HG03097 (cell line): ENCODE measurements around the gene NCKAP5.

ENCODE experiments used
- ATAC-seq: cut with Tn5 transposase; IDR thresholded peaks from one replicate; pipeline ENCODE4 v1.9.1; 2021; ENCODE audit not compliant: unreplicated experiment, low FRiP score

The NCKAP5 gene

DNA sequence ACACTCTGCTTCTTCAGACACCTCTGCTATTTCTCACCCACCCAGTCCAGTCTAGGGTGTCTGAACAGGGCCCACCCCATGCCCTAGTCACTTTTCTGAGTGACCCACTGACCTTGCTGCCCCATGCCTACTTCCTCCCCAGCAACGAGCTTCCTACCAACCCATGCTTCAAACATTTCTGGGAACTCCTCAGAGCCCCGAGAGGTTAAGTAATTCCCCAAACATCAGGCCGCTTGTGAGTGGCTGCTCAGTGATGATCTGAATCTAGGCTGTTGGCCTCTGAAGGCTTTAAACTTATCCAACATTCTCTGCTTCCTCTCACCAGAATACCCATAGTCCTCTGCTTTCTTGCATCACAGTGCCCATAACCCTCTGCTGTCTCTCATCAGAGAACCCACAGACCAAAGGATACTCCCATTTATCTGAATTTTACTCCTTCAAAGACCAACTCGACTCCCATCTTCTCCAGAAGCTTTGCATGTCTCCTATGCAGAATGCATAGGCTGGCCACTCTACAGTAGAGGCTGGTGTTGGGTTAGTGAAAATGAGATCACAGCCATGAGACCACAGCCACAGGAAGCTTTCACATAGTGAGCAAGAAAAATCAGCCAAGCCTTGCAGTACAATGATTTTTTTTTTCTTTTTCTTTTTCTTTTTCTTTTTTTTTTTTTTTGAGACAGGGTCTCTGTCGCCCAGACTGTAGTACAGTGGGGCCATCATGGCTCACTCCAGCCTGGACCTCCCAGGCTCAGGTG, 588.7 kb downstream of the NCKAP5 start:
- no peak for ATAC-seq

DNA sequence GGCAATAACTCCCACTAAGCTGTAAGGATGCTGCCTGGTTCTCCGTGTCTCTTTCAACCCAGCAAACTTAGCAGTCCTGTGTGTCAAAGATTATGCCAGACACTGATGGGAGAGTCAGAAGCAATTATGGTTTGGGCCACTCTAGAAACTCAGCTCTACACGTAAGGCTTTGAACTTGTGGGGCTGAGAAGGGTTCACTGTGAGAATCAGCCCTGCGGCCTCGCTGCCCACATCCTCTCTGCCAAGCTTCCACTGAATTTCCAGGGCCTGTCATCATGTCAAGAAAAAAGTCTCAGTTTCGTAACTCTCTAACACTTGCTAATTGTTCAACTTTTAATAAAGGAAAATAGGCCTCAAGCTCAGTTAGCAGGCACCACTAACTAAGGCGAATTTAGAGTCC, 589.4 kb downstream of the NCKAP5 start:
- peak; percentile 56 for ATAC-seq

DNA sequence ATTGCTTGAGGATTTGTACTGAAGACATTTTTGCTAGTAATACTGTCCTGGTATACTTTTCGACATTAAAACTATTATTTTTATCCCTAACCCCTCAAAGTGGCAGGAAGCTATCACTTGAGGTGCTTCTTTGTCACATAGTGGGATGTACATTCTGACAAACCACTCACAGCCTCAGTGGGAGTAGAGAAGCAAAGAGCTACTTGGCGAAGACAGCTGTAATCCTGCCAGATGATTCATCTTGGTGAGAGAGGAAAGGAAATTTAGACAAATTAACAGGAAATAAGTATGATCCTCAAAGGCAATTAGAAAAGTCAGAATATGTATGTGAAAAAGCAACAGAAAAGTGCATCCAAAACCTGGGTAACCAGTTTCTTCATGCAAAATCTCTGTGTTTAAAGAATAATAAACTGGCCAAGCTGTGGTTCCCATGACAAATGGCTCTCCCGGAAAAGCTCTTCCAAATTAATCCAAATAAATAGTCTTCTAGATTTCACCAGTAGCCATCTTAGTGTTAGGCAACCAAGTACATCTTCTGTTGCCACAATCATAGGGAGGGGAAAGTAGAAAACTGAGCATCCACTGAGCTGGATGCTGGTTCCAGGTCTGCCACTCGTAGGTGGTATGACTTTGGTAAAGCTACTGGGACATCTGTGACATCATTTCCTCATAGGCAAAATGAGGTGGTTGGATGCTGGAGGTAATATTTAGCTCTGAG, 590.3 kb downstream of the NCKAP5 start:
- no peak for ATAC-seq

- ATAC-seq: peak; percentile 37
These were observed 592.8 kb downstream of the NCKAP5 start for GRCh38 chr2:132975193-132976105.

GRCh38 chr2:132974467-132975095, 593.7 kb downstream of the NCKAP5 start:
- no peak for ATAC-seq

DNA sequence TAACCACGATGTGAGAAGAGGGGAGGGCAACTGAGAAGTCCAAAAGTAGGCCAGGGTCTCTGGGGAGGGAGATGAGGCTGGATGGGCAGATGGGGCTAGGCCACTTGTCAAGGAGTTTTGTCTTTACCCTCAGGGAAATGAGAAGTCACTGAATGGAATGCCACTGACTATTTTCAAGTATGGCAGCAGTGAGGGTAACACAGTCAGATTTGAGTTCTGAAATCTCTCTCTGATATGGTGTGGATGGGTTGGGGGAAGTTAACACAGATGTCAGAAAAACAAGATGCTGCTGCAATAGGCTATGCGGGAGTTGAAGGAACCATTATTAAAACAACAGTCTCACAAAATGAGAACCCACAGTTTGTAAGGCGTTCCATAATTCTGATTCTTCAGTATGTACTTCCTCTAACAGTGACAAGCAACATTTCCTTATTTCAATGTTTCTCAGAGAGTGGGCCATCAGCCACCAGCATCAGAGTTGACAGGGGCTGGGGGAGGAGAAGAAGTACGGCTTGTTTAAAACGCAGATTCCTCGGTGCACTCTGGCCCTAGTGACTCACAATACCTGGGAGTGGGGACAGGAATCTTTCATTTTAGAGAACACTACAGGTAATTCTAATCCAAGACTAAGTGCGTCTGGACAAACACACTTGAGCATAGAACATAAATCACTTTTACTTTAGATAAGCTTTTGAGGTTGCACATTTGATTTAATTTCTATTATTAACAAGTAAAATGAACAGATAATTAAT, 596.8 kb downstream of the NCKAP5 start:
- no peak for ATAC-seq

DNA sequence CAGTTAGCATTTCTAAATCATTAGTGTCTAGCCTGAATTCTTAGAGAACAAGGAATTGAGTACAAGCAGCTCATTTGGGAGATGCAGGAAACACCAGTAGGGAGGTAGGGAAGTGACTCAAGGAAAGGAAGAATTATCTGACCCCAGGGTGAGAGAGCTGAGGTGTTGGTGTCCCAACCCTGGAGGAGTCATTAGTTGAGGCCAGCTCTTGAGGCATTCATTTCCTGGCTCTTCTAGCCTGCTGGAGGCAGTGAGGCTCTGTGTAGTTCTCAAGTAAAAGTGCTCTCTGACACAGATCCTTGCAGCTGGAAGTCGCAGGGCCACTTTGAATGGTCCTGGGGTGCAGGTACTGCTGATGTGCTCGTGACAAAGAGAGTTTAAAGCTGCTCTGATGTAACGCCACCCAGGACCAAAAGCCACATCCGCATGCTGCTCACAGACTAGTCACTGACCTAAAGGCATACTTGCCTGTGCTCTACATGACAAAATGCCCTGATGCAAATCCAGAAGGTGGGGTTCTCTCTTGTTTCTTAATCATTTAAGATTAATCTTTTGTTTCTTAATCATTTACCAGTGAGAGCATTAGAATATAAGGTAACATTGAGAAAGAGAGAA, 598.8 kb downstream of the NCKAP5 start:
- no peak for ATAC-seq

DNA sequence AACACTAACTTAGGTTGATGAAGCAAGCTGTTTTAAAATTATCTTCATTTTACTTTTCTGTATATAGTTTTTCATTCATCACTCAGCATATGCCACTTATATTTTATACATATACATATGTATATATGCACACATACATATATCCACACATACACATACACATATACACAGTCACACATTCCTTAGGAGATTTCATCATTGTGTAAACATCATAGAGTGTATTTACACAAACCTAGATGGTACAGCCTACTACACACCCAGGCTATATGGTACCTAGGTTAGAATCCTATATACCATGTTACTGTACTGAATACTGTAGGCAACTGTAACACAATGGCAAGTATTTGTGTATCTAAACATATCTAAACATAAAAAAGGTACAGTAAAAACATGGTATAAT, 602.8 kb downstream of the NCKAP5 start:
- no peak for ATAC-seq

GRCh38 chr2:132963161-132963560, 605.1 kb downstream of the NCKAP5 start:
- no peak for ATAC-seq

GRCh38 chr2:132958887-132959286, 609.4 kb downstream of the NCKAP5 start:
- ATAC-seq: no peak

DNA sequence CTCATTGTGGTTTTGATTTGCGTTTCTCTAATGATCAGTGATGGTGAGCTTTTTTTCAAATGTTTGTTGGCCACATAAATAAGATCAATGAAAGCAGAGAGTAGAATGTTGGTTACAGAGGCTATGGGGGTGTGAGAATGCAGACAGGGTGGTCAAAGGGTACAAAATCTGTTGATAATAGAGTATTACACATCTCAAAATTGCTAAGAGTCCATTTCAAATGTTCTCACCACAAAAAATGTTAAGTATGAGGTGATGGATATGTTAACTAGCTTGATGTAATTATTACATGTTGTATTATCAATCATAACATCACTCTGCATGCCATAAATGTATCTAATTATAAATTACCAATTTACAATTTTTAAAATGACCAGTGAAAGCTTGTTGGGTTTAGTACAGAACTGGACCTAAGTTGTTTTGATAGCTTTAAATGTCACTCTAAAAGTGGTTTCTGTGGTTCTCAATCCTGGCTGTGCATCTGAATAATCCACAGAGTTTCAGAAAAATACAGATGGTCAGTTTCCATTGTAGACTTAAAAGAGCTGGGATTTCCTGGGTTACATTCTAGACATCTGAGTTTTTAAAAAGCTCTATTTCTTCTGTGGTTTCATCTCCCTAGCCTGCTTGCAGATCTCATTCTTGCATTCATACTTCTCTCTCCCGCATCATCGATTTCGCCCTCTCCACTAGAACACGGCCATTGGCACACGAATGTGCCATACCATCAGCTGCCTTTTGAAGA, 612.2 kb downstream of the NCKAP5 start:
- ATAC-seq: no peak

- ATAC-seq: peak; percentile 74
These were observed 614.5 kb downstream of the NCKAP5 start for GRCh38 chr2:132953771-132954170.

DNA sequence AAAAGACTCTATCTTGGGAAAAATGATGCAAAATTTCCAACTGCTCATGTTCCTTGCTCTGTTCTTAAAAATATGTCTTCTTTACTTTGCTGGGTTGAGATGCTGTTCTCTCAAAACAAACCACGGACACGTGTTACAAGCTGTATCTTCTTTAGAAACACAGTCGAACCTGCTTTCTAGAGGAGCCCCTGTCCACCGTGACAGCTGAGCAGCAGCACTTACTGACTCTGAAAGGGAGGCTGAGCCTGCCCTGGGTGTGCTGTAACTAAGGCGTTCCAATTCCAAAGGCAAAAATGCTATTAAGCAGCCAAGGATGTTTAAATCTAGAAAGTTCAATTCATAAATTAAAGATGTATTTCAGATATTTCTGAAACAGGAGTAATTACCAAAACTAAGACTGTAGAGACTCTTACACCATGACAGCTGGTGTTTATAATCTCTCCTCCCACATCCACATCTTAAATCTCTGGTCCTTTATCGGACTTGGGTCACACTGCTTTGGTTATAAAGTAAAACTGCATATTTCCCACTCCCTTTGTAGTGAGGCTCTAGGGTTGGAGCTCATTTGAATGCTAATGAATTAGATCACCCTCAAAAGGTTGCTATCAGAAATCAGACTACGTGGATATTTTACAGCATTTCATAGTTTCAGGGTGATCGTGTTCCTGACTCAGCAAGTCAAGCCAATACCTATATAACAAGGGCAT, 617.1 kb downstream of the NCKAP5 start:
- no peak for ATAC-seq

DNA sequence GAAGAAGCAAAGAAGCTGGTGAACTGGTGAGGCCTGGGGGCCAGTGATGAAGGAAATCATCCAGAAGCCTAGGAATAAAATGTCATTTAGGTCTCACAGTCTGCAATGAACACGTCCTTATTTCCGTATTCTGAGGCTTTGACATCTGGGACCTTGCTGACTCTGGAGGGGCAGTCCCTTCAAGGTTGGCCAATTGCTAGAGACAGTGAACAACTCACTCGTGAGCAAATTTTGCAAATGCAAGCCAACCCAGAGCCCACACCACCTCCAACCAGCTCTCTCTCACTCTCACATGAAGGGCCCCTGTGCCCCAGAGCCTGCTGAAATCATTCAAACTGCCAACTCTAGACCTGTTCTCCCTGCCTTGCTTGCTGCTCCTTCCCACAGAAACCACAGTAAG, 619.2 kb downstream of the NCKAP5 start:
- no peak for ATAC-seq

DNA sequence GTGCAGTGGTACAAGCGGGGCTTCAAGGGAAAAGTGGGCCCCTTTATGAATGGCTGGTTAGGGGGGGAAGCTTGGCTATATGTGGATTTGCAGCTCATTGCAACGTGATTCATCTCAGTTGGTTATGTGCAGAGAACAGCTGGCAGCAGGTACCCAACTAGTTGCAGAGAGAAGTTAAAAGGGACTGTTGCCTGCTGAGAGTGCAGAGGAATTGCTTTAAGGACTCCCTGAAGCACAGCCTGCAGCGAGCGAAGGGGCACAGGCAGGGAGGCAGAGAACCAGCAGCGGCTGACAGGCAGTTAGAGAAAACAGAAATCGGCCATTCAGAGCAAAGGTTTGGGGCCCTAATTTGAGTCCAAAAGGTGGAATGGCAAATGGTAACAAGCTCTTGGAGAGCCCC, 620.1 kb downstream of the NCKAP5 start:
- ATAC-seq: no peak

- no peak for ATAC-seq
These were observed 624.4 kb downstream of the NCKAP5 start for GRCh38 chr2:132943829-132944228.

GRCh38 chr2:132941296-132942020, 626.8 kb downstream of the NCKAP5 start:
- no peak for ATAC-seq

DNA sequence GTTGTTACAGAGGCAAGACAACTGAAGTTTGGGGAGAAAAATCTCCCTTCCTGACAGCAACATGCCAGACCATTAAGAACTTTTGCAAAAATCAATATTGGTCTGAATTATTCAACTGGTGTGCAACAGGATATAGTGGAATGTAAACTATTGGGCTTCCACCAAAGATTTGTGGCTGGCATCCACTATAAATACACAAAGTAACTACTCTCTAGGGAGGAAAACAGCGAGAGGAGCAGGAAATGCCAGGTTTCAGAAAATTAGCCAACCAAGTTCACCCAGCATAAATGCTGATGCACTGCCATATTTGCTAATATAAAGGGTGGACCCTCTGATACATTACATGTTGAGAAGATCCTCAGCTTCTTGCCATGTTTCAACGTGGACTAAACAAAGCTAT, 630.6 kb downstream of the NCKAP5 start:
- no peak for ATAC-seq
